ENCODE results near the gene ATP1A4.

DNA sequence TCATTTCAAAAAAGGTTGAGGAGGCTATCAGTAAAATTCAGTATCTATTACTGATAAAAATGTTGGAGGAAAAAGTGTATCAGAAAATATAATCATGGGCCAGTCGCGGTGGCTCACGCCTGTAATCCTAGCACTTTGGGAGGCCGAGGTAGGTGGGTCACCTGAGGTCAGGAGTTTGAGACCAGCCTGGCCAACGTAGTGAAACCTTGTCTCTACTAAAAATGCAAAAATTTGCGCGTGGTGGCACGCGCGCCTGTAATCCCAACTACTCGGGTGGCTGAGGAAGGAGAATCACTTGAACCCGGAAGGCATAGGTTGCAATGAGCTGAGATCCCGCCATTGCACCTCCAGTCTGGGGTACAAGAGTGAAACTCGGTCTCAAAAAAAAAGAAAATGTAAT lies 5.3 kb upstream of the ATP1A4 start:
- TF ChIP-seq, protein P1, sequence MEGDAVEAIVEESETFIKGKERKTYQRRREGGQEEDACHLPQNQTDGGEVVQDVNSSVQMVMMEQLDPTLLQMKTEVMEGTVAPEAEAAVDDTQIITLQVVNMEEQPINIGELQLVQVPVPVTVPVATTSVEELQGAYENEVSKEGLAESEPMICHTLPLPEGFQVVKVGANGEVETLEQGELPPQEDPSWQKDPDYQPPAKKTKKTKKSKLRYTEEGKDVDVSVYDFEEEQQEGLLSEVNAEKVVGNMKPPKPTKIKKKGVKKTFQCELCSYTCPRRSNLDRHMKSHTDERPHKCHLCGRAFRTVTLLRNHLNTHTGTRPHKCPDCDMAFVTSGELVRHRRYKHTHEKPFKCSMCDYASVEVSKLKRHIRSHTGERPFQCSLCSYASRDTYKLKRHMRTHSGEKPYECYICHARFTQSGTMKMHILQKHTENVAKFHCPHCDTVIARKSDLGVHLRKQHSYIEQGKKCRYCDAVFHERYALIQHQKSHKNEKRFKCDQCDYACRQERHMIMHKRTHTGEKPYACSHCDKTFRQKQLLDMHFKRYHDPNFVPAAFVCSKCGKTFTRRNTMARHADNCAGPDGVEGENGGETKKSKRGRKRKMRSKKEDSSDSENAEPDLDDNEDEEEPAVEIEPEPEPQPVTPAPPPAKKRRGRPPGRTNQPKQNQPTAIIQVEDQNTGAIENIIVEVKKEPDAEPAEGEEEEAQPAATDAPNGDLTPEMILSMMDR (IDR thresholded peaks at IDR 0.05) = no peak
- TF ChIP-seq REST (IDR thresholded peaks at IDR 0.05; ENCODE audit: insufficient read depth in 1 of 2, low read depth in 2 of 2, low read length in 1 of 2) = no peak
- TF ChIP-seq SIN3A (IDR thresholded peaks at IDR 0.05; ENCODE audit: borderline replicate concordance, insufficient read depth, low read depth, low read length) = no peak
- TF ChIP-seq POLR2AphosphoS5 (IDR thresholded peaks at IDR 0.05; ENCODE audit: low read depth, low read length) = no peak
- no peak for TF ChIP-seq TCF7L2 (IDR thresholded peaks at IDR 0.05; ENCODE audit: low read depth, low read length)

Measured in Panc1 (cell line).